Smooth muscle cell (in vitro differentiated cells): ENCODE measurements around the gene P2RX3. TPM values are rescaled to one million over a fixed set of nuclear protein-coding genes. Genes with fewer than 3 reads are reported as not detected.

Experiments used
- DNase-seq: peaks from one replicate; lab custom pipeline; 2025; ENCODE audit not compliant: unreplicated experiment; lab: John Stamatoyannopoulos, UW
- H2AFZ ChIP-seq: fragments of 200-600 bp; sonication (generic); 2 replicates; pipeline ENCODE4 v1.6.0; 2016; ENCODE audit warnings: antibody characterized with exemption, low read depth, mild to moderate bottlenecking
- H3F3A ChIP-seq: fragments of 200-600 bp; sonication (generic); 2 replicates; pipeline ENCODE4 v1.6.0; 2017; ENCODE audit warnings: antibody characterized with exemption, low read depth
- H3K27ac ChIP-seq: fragments of 200-600 bp; sonication (generic); 2 replicates; pipeline ENCODE4 v1.5.1; 2016; ENCODE audit warnings: low read depth, mild to moderate bottlenecking
- H3K27me3 ChIP-seq: fragments of 200-600 bp; sonication (generic); 2 replicates; pipeline ENCODE4 v1.6.1; 2016; ENCODE audit warnings: low read depth, mild to moderate bottlenecking
- H3K36me3 ChIP-seq: fragments of 200-600 bp; sonication (generic); 2 replicates; pipeline ENCODE4 v1.5.1; 2016; ENCODE audit warnings: low read depth
- H3K4me1 ChIP-seq: fragments of 200-600 bp; sonication (generic); 2 replicates; pipeline ENCODE4 v1.5.1; 2016; ENCODE audit warnings: low read depth
- H3K4me2 ChIP-seq: fragments of 200-600 bp; sonication (generic); 2 replicates; pipeline ENCODE4 v1.6.0; 2016; ENCODE audit warnings: mild to moderate bottlenecking
- H3K4me3 ChIP-seq: fragments of 200-600 bp; sonication (generic); 2 replicates; pipeline ENCODE4 v1.5.1; 2016; ENCODE audit warnings: mild to moderate bottlenecking
- H3K79me2 ChIP-seq: fragments of 200-600 bp; sonication (generic); 2 replicates; pipeline ENCODE4 v1.6.0; 2016; ENCODE audit warnings: low read depth, mild to moderate bottlenecking
- H3K9ac ChIP-seq: fragments of 200-600 bp; sonication (generic); 2 replicates; pipeline ENCODE4 v1.6.0; 2016; ENCODE audit warnings: low read depth
- H3K9me3 ChIP-seq: fragments of 200-600 bp; sonication (generic); replicated peaks from 2 replicates; pipeline ENCODE4 v1.5.1; 2016; ENCODE audit warnings: low read depth
- H4K20me1 ChIP-seq: fragments of 200-600 bp; sonication (generic); 2 replicates; pipeline ENCODE4 v1.6.0; 2016; ENCODE audit warnings: low read depth
- WGBS: methylation state at CpG from one replicate; pipeline ENCODE4 v1.1.7; 2016; ENCODE audit warnings: low lambda C conversion rate; 5-methylcytosine and 5-hydroxymethylcytosine counted together
- polyA plus RNA-seq: library from polyadenylated mRNA; unstranded; fragments of >200 nt; fragmentation: Nextera tagmentation; extraction: Ambion mirVana; gene quantifications from 2 replicates; pipeline ENCODE4 v1.2.1, GENCODE V29; 2016
- total RNA-seq: library from RNA; depleted of rRNA; stranded (reverse); fragments of >200 nt; gene quantifications from 2 replicates; pipeline ENCODE4 v1.2.3, GENCODE V29; 2014
- TF ChIP-seq, protein P1 (sequence below): fragments of 200-600 bp; sonication (generic); IDR thresholded peaks from 2 replicates; pipeline ENCODE4 v1.5.1; 2017; ENCODE audit warnings: borderline replicate concordance, mild to moderate bottlenecking, antibody characterized with exemption; ENCODE audit not compliant: insufficient read depth, poor library complexity, severe bottlenecking

The P2RX3 gene
- total and polyA plus RNA-seq, 2 experiments from 2014 or later: 0.19 TPM; not detected in 1

DNA sequence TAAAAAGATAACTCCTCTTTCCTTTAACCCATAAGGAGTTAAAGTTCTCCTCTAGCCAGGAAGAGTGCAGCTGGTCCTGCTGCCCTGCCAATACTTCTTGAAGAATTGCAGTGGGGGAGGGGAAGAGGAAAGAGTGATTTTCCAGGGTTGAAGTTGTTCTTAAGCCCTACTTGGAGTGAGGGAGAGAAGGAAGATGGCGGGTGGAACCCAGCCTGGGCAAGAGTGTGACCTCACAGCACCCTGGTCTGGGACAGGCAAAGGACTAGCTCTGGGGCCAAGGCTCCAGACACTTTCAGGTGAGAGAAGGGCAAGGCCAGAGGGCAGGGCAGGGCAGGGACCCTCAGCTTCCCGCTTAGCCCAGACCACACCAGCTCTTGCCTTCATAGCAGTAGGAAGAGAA is 20.0 kb upstream of the P2RX3 start:
- H3K4me2 ChIP-seq: no peak overlapping the region
- TF ChIP-seq, protein P1, sequence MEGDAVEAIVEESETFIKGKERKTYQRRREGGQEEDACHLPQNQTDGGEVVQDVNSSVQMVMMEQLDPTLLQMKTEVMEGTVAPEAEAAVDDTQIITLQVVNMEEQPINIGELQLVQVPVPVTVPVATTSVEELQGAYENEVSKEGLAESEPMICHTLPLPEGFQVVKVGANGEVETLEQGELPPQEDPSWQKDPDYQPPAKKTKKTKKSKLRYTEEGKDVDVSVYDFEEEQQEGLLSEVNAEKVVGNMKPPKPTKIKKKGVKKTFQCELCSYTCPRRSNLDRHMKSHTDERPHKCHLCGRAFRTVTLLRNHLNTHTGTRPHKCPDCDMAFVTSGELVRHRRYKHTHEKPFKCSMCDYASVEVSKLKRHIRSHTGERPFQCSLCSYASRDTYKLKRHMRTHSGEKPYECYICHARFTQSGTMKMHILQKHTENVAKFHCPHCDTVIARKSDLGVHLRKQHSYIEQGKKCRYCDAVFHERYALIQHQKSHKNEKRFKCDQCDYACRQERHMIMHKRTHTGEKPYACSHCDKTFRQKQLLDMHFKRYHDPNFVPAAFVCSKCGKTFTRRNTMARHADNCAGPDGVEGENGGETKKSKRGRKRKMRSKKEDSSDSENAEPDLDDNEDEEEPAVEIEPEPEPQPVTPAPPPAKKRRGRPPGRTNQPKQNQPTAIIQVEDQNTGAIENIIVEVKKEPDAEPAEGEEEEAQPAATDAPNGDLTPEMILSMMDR: no peak

DNA sequence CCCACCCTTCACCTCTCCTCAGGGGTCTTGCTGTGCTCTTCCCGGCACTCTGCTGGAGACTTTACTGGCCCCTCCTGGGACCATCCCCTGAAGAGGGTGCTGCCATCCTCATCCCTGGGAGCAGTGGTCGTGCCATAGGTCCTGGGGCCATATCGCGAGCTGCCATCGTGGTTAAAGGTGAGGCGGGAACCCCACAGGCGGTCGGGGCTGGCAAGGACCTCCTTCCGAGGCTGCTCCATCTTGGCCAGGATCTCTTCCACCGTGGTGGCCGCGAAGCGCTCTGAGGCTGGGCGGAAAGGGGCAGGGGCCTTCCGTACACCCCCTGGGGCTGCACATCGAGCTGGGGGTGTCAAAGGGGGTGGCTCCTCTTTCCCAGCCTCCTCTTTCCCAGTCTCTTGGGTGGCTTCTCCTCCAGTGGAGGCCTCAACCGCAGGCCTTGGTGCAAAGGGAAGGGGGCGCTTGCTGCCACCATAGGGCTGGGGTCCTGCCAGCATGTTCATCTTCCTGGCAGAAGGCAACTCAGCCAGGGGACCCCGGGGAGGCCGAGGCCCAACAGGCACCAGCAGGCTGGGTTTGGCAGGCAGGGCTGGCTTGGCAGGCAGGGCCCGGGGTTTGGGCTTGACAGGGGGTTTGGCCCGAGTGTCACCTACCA is 18.0 kb upstream of the P2RX3 start:
- TF ChIP-seq, protein P1: no peak
- no peak for DNase-seq
- Histone ChIP-seq H3K4me2 (no peak overlapping the region), H3K27me3 (no peaks in the 10 kb centered on the region), H3K79me2 (peaks cover 77% of the 10 kb centered on the region), H3K9me3 (no peaks in the 10 kb centered on the region), H3K36me3 (no peaks in the 10 kb centered on the region), H4K20me1 (peaks cover 74% of the 10 kb centered on the region), H2AFZ (no peak overlapping the region), H3F3A (peaks cover 20% of the 10 kb centered on the region), H3K27ac (no peak overlapping the region), H3K9ac (no peak overlapping the region), H3K4me3 (no peak overlapping the region), H3K4me1 (peaks cover 28% of the 10 kb centered on the region)
- WGBS: 98% methylated on average over 22 of the region's 22 CpGs

More for the DNA sequence above, 20.0 kb upstream of the P2RX3 start:
- no peaks in the 10 kb centered on the region for H3K36me3 ChIP-seq
- no peaks in the 10 kb centered on the region for H3K27me3 ChIP-seq
- H3K27ac ChIP-seq: no peak overlapping the region
- no peak overlapping the region for H3K9ac ChIP-seq
- no peak for DNase-seq
- no peak overlapping the region for H3K4me3 ChIP-seq
- H3K4me1 ChIP-seq: peaks cover 20% of the 10 kb centered on the region
- H3K9me3 ChIP-seq: no peaks in the 10 kb centered on the region
- H3K79me2 ChIP-seq: peaks cover 66% of the 10 kb centered on the region
- H2AFZ ChIP-seq: no peak overlapping the region
- 95% methylated on average over 2 of the region's 2 CpGs for WGBS
- H3F3A ChIP-seq: peaks cover 17% of the 10 kb centered on the region
- H4K20me1 ChIP-seq: peaks cover 87% of the 10 kb centered on the region

DNA sequence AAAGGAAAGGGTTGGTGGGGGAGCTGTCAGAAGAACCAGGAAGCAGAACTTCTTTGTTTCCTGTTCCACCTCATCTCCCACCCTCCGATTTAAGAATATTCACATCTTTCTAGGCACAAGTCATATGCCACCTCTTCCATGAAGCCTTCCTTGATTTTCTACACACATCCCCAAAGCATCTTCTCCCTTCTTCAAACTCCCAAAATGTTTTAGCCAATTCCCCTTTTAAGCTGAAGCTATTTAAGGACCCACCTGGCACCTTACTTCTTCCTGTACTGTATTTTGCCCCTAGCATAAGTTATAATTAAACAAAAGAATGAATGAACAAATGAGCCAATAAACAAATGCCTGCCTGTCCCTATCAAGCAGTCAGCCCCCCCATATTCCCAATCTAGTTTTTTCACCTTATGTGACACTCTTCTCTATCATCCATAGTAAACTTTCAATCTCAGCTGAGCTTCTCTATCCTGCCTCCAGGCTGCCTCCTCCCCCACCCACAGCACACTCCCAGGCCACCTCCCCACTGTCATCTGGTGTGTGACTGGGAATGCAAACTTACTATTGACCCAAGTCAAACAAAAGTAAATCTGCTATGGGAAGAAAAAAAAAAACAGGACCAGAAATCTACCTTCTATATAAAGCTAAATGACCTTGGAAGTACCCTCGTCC is 17.3 kb upstream of the P2RX3 start:
- H4K20me1 ChIP-seq: peaks cover 67% of the 10 kb centered on the region
- no peaks in the 10 kb centered on the region for H3K36me3 ChIP-seq
- H3F3A ChIP-seq: peaks cover 27% of the 10 kb centered on the region
- peak overlapping the region; percentile 91 for H3K27ac ChIP-seq
- peak overlapping the region; percentile 100 for H3K4me2 ChIP-seq
- H3K4me1 ChIP-seq: peaks cover 34% of the 10 kb centered on the region
- 73% methylated on average over 2 of the region's 2 CpGs for WGBS
- H2AFZ ChIP-seq: no peak overlapping the region
- TF ChIP-seq, protein P1: no peak
- no peaks in the 10 kb centered on the region for H3K9me3 ChIP-seq
- peak overlapping the region; percentile 95 for H3K4me3 ChIP-seq
- H3K79me2 ChIP-seq: peaks cover 73% of the 10 kb centered on the region
- no peaks in the 10 kb centered on the region for H3K27me3 ChIP-seq
- no peak for DNase-seq
- no peak overlapping the region for H3K9ac ChIP-seq
